Vagina (tissue), 2 donors: ENCODE results near the gene VWA1. TPM values are rescaled to one million over a fixed set of nuclear protein-coding genes. Genes with fewer than 3 reads are reported as not detected.

ENCODE experiments used
- DNase-seq, 2 donors: peaks; one replicate each; pipeline ENCODE4 v3.0.0-alpha.2; 2017; ENCODE audit errors: extremely low spot score in 2 of 2
- H3K27ac ChIP-seq: fragments of 200-600 bp; sonication (generic); one replicate; pipeline ENCODE4 v1.5.1; 2019
- H3K27me3 ChIP-seq: fragments of 200-600 bp; sonication (generic); one replicate; pipeline ENCODE4 v1.5.1; 2019
- H3K36me3 ChIP-seq, 2 donors: fragments of 200-600 bp; sonication (generic); one replicate each; pipeline ENCODE4 v1.5.1; 2017 to 2019
- H3K4me1 ChIP-seq: fragments of 200-600 bp; sonication (generic); one replicate; pipeline ENCODE4 v1.5.1; 2019
- H3K4me3 ChIP-seq, 2 donors: fragments of 200-600 bp; sonication (generic); 1 replicate in 1 of 2; 2 replicates in 1 of 2; pipeline ENCODE4 v1.5.1; 2016 to 2019
- H3K9me3 ChIP-seq: fragments of 200-600 bp; sonication (generic); one replicate; pipeline ENCODE4 v1.5.1; 2019
- POLR2A ChIP-seq, 2 donors: fragments of 450-650 bp; IDR thresholded peaks; one replicate each; pipeline ENCODE4 v1.6.1; 2017; ENCODE audit warnings: antibody characterized with exemption in 2 of 2, mild to moderate bottlenecking in 2 of 2, moderate library complexity in 2 of 2
- POLR2AphosphoS5 ChIP-seq, 2 donors: sonication (generic); formaldehyde crosslinking; IDR thresholded peaks; one replicate each; pipeline ENCODE4 v1.9.0; 2017; ENCODE audit warnings: antibody characterized with exemption in 2 of 2, mild to moderate bottlenecking in 2 of 2, low read depth in 1 of 2; ENCODE audit not compliant: insufficient read depth in 1 of 2
- intact Hi-C: fragments of 100-400 bp; cut with DNase I; formaldehyde crosslinking; loops from one replicate; pipeline ENCODE4 v1.15.1; 2023
- total RNA-seq: library from RNA; depleted of rRNA; stranded (reverse); fragments of >200 nt; gene quantifications from one replicate; pipeline ENCODE4 v1.2.3, GENCODE V29; 2016
- TF ChIP-seq, protein P1 (sequence below), 3 experiments: fragments of 450-650 bp in 2 of 3; fragments of 200-600 bp in 1 of 3; sonication (generic) in 1 of 3; IDR thresholded peaks; one replicate each; pipeline ENCODE4 v1.5.1; 2017 to 2019; ENCODE audit warnings: antibody characterized with exemption in 3 of 3, mild to moderate bottlenecking in 2 of 3, moderate library complexity in 2 of 3

The VWA1 gene
- total RNA-seq, 1 donor from 2014 or later, result 35.8 TPM

- Histone ChIP-seq H3K4me3 (no peak overlapping the region), H3K27me3 (no peaks in the 10 kb centered on the region), H3K27ac (peak overlapping the region; percentile 51), H3K4me1 (peaks cover 40% of the 10 kb centered on the region), H3K36me3 (no peaks in the 10 kb centered on the region), H3K9me3 (no peaks in the 10 kb centered on the region)
- intact Hi-C loops, result no loop called here
- DNase-seq, result no peak
- TF ChIP-seq, protein P1, sequence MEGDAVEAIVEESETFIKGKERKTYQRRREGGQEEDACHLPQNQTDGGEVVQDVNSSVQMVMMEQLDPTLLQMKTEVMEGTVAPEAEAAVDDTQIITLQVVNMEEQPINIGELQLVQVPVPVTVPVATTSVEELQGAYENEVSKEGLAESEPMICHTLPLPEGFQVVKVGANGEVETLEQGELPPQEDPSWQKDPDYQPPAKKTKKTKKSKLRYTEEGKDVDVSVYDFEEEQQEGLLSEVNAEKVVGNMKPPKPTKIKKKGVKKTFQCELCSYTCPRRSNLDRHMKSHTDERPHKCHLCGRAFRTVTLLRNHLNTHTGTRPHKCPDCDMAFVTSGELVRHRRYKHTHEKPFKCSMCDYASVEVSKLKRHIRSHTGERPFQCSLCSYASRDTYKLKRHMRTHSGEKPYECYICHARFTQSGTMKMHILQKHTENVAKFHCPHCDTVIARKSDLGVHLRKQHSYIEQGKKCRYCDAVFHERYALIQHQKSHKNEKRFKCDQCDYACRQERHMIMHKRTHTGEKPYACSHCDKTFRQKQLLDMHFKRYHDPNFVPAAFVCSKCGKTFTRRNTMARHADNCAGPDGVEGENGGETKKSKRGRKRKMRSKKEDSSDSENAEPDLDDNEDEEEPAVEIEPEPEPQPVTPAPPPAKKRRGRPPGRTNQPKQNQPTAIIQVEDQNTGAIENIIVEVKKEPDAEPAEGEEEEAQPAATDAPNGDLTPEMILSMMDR (IDR thresholded peaks at IDR 0.05), result no peak
- TF ChIP-seq POLR2AphosphoS5 (IDR thresholded peaks at IDR 0.05; ENCODE audit: insufficient read depth in 1 of 2, low read depth in 1 of 2), result no peak
- no peak for TF ChIP-seq POLR2A (IDR thresholded peaks at IDR 0.05)
Observed at GRCh38 chr1:1421907-1422464, 13.5 kb upstream of the VWA1 start.

- no peak overlapping the region for H3K27ac ChIP-seq
- no peak overlapping the region for H3K4me3 ChIP-seq
- H3K27me3 ChIP-seq, result no peaks in the 10 kb centered on the region
- TF ChIP-seq, protein P1 (IDR thresholded peaks at IDR 0.05), result no peak
- no peak for TF ChIP-seq POLR2AphosphoS5 (IDR thresholded peaks at IDR 0.05; ENCODE audit: insufficient read depth in 1 of 2, low read depth in 1 of 2)
- TF ChIP-seq POLR2A (IDR thresholded peaks at IDR 0.05), result no peak
- no peaks in the 10 kb centered on the region for H3K9me3 ChIP-seq
- intact Hi-C loops, result no loop called here
- H3K4me1 ChIP-seq, result peaks cover 40% of the 10 kb centered on the region
- no peaks in the 10 kb centered on the region for H3K36me3 ChIP-seq
- DNase-seq, result no peak
Observed at GRCh38 chr1:1422465-1423244, 12.8 kb upstream of the VWA1 start.

DNA sequence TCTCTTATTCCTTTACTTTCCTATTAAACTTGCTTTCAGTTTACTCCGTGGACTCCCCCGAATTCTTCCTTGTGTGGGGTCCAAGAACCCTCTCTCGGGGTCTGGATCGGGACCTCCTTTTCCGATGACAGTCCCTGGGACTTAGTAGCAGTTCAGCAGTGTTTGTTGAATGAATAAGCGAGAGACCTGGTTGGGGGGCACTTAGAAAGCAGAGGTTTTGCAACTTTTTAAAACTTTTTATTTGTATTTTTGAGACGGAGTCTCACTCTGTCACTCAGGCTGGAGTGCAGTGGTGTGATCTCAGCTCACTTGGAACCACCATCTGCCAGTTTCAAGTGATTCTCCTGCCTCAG, 12.3 kb upstream of the VWA1 start:
- no peaks in the 10 kb centered on the region for H3K9me3 ChIP-seq
- no peak overlapping the region for H3K4me3 ChIP-seq
- no peaks in the 10 kb centered on the region for H3K36me3 ChIP-seq
- H3K27me3 ChIP-seq, result no peaks in the 10 kb centered on the region
- TF ChIP-seq, protein P1 (IDR thresholded peaks at IDR 0.05), result no peak
- TF ChIP-seq POLR2A (IDR thresholded peaks at IDR 0.05) (no peak), POLR2AphosphoS5 (IDR thresholded peaks at IDR 0.05; ENCODE audit: insufficient read depth in 1 of 2, low read depth in 1 of 2) (no peak)
- intact Hi-C loops, result no loop called here
- no peak overlapping the region for H3K27ac ChIP-seq
- peaks cover 40% of the 10 kb centered on the region for H3K4me1 ChIP-seq
- DNase-seq, result no peak

- Histone ChIP-seq H3K27ac (no peak overlapping the region), H3K9me3 (no peaks in the 10 kb centered on the region), H3K4me1 (peaks cover 36% of the 10 kb centered on the region), H3K36me3 (no peaks in the 10 kb centered on the region), H3K4me3 (no peak overlapping the region), H3K27me3 (no peaks in the 10 kb centered on the region)
- intact Hi-C loops, result no loop called here
- TF ChIP-seq POLR2A (IDR thresholded peaks at IDR 0.05) (no peak), POLR2AphosphoS5 (IDR thresholded peaks at IDR 0.05; ENCODE audit: insufficient read depth in 1 of 2, low read depth in 1 of 2) (no peak)
- TF ChIP-seq, protein P1 (IDR thresholded peaks at IDR 0.05), result no peak
- DNase-seq, result no peak
Observed at GRCh38 chr1:1424707-1425106, 10.8 kb upstream of the VWA1 start.

DNA sequence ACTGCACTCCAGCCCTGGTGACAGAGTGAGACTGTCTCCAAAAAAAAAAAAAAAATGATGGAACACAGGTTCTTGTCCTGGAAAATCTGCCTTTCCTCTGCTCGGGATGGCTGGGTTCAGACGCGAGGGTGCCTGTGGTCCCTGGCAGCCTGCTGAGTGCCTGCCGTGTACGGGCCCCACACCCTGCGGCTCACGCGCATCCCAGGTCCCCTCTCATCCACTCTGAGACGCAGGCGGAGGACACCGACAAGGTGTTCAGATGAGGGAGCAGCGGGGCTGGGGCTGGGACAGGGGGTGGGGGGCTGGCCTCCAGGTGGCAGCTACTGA, 10.1 kb upstream of the VWA1 start:
- H3K4me1 ChIP-seq, result peaks cover 40% of the 10 kb centered on the region
- no peak overlapping the region for H3K4me3 ChIP-seq
- no peak for DNase-seq
- no peak overlapping the region for H3K27ac ChIP-seq
- intact Hi-C loops, result no loop called here
- no peaks in the 10 kb centered on the region for H3K27me3 ChIP-seq
- H3K36me3 ChIP-seq, result no peaks in the 10 kb centered on the region
- no peaks in the 10 kb centered on the region for H3K9me3 ChIP-seq
- TF ChIP-seq, protein P1 (IDR thresholded peaks at IDR 0.05), result no peak
- TF ChIP-seq POLR2A (IDR thresholded peaks at IDR 0.05), result no peak
- TF ChIP-seq POLR2AphosphoS5 (IDR thresholded peaks at IDR 0.05; ENCODE audit: insufficient read depth in 1 of 2, low read depth in 1 of 2), result no peak
